RWPE1 (cell line): Measurements from ENCODE around the gene CASP2.

Experiments
- CTCF ChIA-PET: fragments of 350-600 bp; sonication (Branson Sonifier 250); formaldehyde crosslinking; extraction: SDS; loops from one replicate; lab custom pipeline; 2021; lab: Yijun Ruan, JAX
- POLR2A ChIA-PET: fragments of 400-600 bp; formaldehyde crosslinking; extraction: SDS; loops from one replicate; lab custom pipeline; 2020; ENCODE audit warnings: antibody characterized with exemption; ENCODE audit not compliant: low non-redundant PET; lab: Yijun Ruan, JAX
- DNase-seq: peaks from one replicate; pipeline ENCODE4 v3.0.0; 2012; ENCODE audit warnings: low spot score
- H3K27ac ChIP-seq: fragments of 450-650 bp; 2 replicates; pipeline ENCODE4 v1.5.1; 2017
- TF ChIP-seq, protein P1 (sequence below): fragments of 450-650 bp; conservative IDR thresholded peaks from 2 replicates; pipeline ENCODE4 v1.5.1; 2017; ENCODE audit warnings: low read depth, mild to moderate bottlenecking

Gene CASP2

DNA sequence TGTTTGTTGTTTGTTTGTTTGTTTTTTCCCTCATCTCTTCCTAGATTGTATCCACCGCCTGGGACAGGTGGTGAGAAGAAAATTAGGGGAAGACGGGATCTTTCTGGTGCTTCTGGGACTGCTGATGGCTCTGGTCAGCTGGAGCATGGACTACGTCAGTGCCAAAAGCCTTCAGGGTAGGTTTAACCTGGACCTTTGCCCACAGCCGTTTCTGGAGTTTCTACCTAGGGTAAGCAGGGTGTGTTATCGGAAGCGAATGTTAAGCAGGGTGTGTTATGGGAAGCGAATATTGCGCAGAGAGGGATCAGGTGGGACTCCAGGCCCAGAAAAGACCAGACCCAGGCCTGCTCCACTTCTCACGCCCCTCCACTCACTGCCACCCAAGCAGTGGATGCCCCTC lies 32.5 kb downstream of the CASP2 start:
- TF ChIP-seq, protein P1, sequence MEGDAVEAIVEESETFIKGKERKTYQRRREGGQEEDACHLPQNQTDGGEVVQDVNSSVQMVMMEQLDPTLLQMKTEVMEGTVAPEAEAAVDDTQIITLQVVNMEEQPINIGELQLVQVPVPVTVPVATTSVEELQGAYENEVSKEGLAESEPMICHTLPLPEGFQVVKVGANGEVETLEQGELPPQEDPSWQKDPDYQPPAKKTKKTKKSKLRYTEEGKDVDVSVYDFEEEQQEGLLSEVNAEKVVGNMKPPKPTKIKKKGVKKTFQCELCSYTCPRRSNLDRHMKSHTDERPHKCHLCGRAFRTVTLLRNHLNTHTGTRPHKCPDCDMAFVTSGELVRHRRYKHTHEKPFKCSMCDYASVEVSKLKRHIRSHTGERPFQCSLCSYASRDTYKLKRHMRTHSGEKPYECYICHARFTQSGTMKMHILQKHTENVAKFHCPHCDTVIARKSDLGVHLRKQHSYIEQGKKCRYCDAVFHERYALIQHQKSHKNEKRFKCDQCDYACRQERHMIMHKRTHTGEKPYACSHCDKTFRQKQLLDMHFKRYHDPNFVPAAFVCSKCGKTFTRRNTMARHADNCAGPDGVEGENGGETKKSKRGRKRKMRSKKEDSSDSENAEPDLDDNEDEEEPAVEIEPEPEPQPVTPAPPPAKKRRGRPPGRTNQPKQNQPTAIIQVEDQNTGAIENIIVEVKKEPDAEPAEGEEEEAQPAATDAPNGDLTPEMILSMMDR = no peak
- CTCF ChIA-PET = no interaction called here
- POLR2A ChIA-PET = no interaction called here
- DNase-seq = no peak
- 0 out of 2 replicates have a peak overlapping the region, but pooled peaks have one; percentile 4 for H3K27ac ChIP-seq

DNA sequence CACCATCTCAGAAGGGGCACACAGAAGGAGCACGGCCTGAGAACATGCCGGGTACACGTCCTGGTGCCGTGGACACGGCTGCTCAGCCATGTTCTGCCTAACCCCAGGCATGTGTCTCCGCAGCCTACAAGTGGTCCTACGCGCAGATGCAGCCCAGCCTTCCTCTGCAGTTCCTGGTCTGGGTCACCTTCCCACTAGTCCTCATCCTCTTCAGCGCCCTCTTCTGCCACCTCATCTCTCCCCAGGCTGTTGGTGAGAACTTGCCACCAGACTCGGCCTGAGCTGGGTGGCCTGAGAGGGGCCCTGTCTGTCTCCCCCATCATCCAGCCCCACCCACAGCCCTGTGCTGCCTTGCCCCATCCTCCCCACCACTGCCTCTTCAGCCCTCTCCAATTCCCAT lies 33.1 kb downstream of the CASP2 start:
- H3K27ac ChIP-seq = 0 out of 2 replicates have a peak overlapping the region, but pooled peaks have one; percentile 4
- no peak for DNase-seq
- TF ChIP-seq, protein P1 = no peak
- POLR2A ChIA-PET = no interaction called here
- CTCF ChIA-PET = no interaction called here

DNA sequence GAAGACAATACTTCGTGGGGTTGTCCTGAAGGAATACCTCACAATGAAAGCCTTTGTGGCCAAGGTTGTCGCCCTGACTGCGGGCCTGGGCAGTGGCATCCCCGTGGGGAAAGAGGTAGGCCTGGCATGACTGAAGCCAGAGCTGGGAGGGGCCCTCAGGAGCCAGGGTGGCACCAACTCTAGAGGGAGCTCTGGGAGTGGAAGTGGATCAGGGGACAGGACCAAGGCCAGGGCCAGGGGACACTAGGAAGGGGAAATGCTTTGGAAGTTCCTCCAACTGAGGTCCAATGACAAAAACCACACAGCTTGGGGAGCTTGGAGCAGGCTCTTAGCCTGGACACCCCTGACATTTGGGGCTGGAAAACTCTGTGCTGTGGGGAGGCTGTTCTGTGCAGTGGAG lies 33.6 kb downstream of the CASP2 start:
- no peak overlapping the region for H3K27ac ChIP-seq
- DNase-seq = no peak
- CTCF ChIA-PET = no interaction called here
- TF ChIP-seq, protein P1 = no peak
- POLR2A ChIA-PET = no interaction called here

DNA sequence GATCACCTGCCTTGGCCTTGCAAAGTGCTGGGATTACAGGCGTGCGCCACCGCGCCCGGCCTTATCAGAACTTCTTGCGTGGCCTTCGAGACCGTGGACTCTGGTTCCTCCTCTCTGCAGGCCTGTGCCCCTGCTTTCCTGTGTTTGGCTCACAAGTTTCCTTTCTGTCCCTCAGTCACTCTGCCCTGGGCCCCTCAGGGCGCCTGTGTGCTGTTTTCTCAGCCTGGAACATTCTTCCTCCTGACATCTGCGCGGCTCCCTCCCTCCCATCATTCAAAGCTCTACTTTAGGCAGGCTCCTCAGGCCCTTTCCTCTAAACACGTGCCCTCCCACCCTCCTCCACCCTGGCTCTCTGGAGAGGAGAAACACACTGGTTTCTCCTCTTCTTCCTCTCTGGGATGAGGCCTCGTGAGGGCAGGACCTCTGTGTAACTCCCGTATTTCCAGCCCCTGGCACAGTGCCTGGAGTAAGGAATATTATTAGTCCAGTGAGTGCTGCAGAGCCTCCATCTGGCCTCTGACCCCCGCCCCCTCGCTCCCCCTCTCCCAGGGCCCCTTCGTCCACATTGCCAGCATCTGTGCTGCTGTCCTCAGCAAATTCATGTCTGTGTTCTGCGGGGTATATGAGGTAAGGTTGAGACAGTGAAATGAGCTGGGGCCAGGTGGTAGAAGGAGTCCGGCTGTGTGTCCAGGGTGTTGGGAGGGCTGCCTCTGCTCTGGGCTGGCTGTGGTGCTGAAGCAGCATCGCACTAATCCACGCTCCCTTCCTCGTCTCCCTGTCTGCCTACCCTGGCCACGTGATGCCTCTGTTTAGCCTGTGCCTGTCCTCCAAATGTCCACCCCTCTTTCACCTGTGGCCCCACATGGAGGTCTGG lies 34.8 kb downstream of the CASP2 start:
- H3K27ac ChIP-seq = no peak overlapping the region
- TF ChIP-seq, protein P1 = no peak
- ChIA-PET CTCF (no interaction called here), POLR2A (no interaction called here)
- DNase-seq = no peak

DNA sequence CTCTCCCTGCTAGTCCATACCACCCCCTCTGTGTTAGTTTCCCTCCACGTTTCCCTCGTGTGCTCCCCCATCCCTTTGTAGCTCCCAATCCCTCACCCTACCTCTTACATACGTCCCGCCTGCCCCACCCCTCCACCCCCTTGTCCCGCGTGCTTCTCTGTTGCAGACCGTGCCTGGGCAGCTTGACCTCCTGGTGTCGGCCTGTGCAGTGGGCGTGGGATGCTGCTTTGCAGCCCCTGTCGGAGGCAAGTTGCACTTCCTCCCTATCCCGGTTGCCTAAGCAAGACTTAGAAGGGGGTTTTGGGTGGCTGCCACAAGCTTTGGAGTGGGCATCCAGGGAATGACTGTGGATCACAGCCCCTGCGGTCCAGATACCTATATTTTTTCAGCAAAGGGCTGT lies 35.5 kb downstream of the CASP2 start:
- POLR2A ChIA-PET = no interaction called here
- no peak overlapping the region for H3K27ac ChIP-seq
- CTCF ChIA-PET = no interaction called here
- TF ChIP-seq, protein P1 = no peak
- no peak for DNase-seq

DNA sequence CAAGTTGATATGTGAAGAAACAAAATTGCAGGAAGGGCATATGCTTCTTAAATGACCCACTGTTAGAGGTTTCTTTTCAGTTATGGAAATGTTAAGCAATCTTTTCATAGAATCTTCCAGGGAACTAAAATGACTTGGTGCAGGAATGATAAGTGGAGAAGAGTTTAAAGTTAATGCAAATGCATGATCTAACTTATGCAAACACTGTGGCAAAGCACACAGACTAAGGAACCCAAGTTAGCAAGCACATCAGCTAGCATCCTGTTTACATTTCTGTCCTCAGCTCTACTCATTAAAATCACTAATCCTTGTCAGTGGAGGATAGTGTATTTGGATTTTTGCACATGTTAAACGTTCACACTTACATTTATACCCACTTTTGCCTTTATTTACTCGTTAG lies 37.1 kb downstream of the CASP2 start:
- no peak overlapping the region for H3K27ac ChIP-seq
- TF ChIP-seq, protein P1 = no peak
- CTCF ChIA-PET = no interaction called here
- DNase-seq = no peak
- POLR2A ChIA-PET = no interaction called here
